Memory B cell (primary cell): Measurements from ENCODE around the gene DAZAP1.

ENCODE experiments used
- ATAC-seq: fragments of 150-1000 bp; cut with Tn5 transposase; 2 replicates; pipeline ENCODE4 v1.10.0; 2021; ENCODE audit warnings: low read depth, mild to moderate bottlenecking, moderate library complexity
- DNase-seq, 2 donors: peaks; one replicate each; pipeline ENCODE4 v3.0.0; 2022; ENCODE audit warnings: low spot score in 2 of 2
- H3K27ac Mint-ChIP-seq: one replicate; pipeline ENCODE4 v1.8.0; 2022; ENCODE audit warnings: mild to moderate bottlenecking, moderate library complexity, mixed read lengths
- H3K27me3 Mint-ChIP-seq: one replicate; pipeline ENCODE4 v1.8.0; 2022; ENCODE audit warnings: mixed read lengths
- H3K36me3 Mint-ChIP-seq: one replicate; pipeline ENCODE4 v1.8.0; 2022; ENCODE audit warnings: mild to moderate bottlenecking, mixed read lengths
- H3K4me1 Mint-ChIP-seq: one replicate; pipeline ENCODE4 v1.8.0; 2022; ENCODE audit warnings: mixed read lengths
- H3K4me3 Mint-ChIP-seq: one replicate; pipeline ENCODE4 v1.8.0; 2022; ENCODE audit warnings: mild to moderate bottlenecking, moderate library complexity, mixed read lengths
- H3K9me3 Mint-ChIP-seq: one replicate; pipeline ENCODE4 v1.8.0; 2022; ENCODE audit warnings: mixed read lengths

DAZAP1 gene

DNA sequence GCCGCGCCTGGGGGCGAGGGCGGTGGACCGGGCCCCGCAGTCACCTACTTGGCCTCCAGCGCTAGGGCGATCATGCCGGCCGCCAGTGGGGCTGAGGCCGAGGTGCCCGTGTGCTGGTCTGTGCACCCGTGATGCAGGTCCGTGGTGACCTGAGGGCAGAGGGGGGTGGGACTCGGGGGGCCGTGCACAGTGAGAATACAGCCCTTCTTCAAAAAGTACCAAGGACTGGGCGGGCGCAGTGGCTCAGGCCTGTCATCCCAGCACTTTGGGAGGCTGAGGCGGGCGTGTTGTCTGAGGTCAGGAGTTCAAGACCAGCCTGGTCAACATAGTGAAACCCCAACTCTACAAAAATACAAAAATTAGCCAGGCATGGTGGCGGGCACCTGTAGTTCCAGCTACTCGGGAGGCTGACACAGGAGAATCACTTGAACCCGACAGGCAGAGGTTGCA, 76.6 kb downstream of the DAZAP1 start:
- no peaks in the 10 kb centered on the region for H3K9me3 Mint-ChIP-seq
- ATAC-seq (no peak), DNase-seq (no peak)
- no peaks in the 10 kb centered on the region for H3K27me3 Mint-ChIP-seq
- H3K4me3 Mint-ChIP-seq, result no peak overlapping the region
- peaks cover 10% of the 10 kb centered on the region for H3K4me1 Mint-ChIP-seq
- peaks cover 2% of the 10 kb centered on the region for H3K36me3 Mint-ChIP-seq
- no peak overlapping the region for H3K27ac Mint-ChIP-seq
